MG63 (cell line): Measurements from ENCODE around the gene KRTAP4-4. TPM values are rescaled to one million over a fixed set of nuclear protein-coding genes. Genes with fewer than 3 reads are reported as not detected.
"Not testable (repeated sequence)": the region's sequence is repeated elsewhere in the genome, so short reads cannot be mapped to it uniquely, and the experiment has no call there.

Source experiments
- DNase-seq: peaks from one replicate; pipeline ENCODE4 v3.0.0-alpha.2; 2020
- H3K27me3 ChIP-seq: fragments of 250-450 bp; sonication (Bioruptor Pico); 2 replicates; pipeline ENCODE4 v1.5.1; 2020; ENCODE audit warnings: mild to moderate bottlenecking, moderate library complexity
- H3K36me3 ChIP-seq: fragments of 250-450 bp; sonication (Bioruptor Pico); 2 replicates; pipeline ENCODE4 v1.5.1; 2020; ENCODE audit warnings: mild to moderate bottlenecking, moderate library complexity
- H3K4me3 ChIP-seq: fragments of 250-450 bp; sonication (Bioruptor Pico); 2 replicates; pipeline ENCODE4 v1.5.1; 2020; ENCODE audit warnings: mild to moderate bottlenecking, moderate library complexity
- H3K9me3 ChIP-seq: fragments of 250-450 bp; sonication (Bioruptor Pico); 2 replicates; pipeline ENCODE4 v1.5.1; 2020; ENCODE audit warnings: mild to moderate bottlenecking, moderate library complexity
- total RNA-seq: library from RNA; depleted of rRNA; stranded (reverse); fragments of >200 nt; shearing (Covaris generic); gene quantifications from 2 replicates; pipeline ENCODE4 v1.2.3, GENCODE V29; 2014; ENCODE audit warnings: low replicate concordance; rRNA removed

Gene KRTAP4-4
- total RNA-seq, 1 experiment from 2014 or later = not detected

- not testable (repeated sequence) for DNase-seq, H3K36me3 ChIP-seq, H3K4me3 ChIP-seq, H3K27me3 ChIP-seq
- H3K9me3 ChIP-seq = peaks cover 11% of the 10 kb centered on the region
Observed at GRCh38 chr17:41123991-41124371, 36.6 kb downstream of the KRTAP4-4 start, which contains the start of gene KRTAP4-12. Gene KRTAP4-12 (minus strand): TSS chr17:41124182. CDS start chr17:41124122, 60 bp downstream.

- not testable (repeated sequence) for H3K4me3 ChIP-seq, H3K36me3 ChIP-seq, DNase-seq, H3K27me3 ChIP-seq
- peaks cover 11% of the 10 kb centered on the region for H3K9me3 ChIP-seq
Observed at GRCh38 chr17:41123292-41123990, 37.1 kb downstream of the KRTAP4-4 start.

GRCh38 chr17:41121742-41122141 is 38.8 kb downstream of the KRTAP4-4 start:
- Histone ChIP-seq H3K27me3 (no peaks in the 10 kb centered on the region), H3K4me3 (no peak overlapping the region), H3K9me3 (peaks cover 8% of the 10 kb centered on the region), H3K36me3 (no peaks in the 10 kb centered on the region)
- DNase-seq = no peak

GRCh38 chr17:41119696-41120690 is 40.6 kb downstream of the KRTAP4-4 start:
- not testable (repeated sequence) for DNase-seq, H3K36me3 ChIP-seq, H3K27me3 ChIP-seq, H3K4me3 ChIP-seq, H3K9me3 ChIP-seq

GRCh38 chr17:41118721-41119120 is 41.8 kb downstream of the KRTAP4-4 start:
- no peak for DNase-seq
- H3K4me3 ChIP-seq = no peak overlapping the region
- H3K9me3 ChIP-seq = peaks cover 8% of the 10 kb centered on the region
- H3K36me3 ChIP-seq = no peaks in the 10 kb centered on the region
- no peaks in the 10 kb centered on the region for H3K27me3 ChIP-seq

GRCh38 chr17:41117846-41118386 is 42.6 kb downstream of the KRTAP4-4 start, which contains the start of gene KRTAP4-11:
Gene KRTAP4-11 (minus strand): TSS chr17:41118373. CDS start chr17:41118315, 58 bp downstream.
- not testable (repeated sequence) for DNase-seq, H3K9me3 ChIP-seq, H3K36me3 ChIP-seq

GRCh38 chr17:41116297-41116696 is 44.3 kb downstream of the KRTAP4-4 start:
- DNase-seq = no peak

More at GRCh38 chr17:41117846-41118386, 42.6 kb downstream of the KRTAP4-4 start, which contains the start of gene KRTAP4-11:
- H3K27me3 ChIP-seq, H3K4me3 ChIP-seq: not testable (repeated sequence)

GRCh38 chr17:41111151-41111885 is 49.2 kb downstream of the KRTAP4-4 start:
- Histone ChIP-seq H3K9me3 (peaks cover 27% of the 10 kb centered on the region), H3K36me3 (peaks cover 4% of the 10 kb centered on the region; the same call in 1 of the 2 replicates), H3K4me3 (no peak overlapping the region), H3K27me3 (no peaks in the 10 kb centered on the region)
- DNase-seq = no peak

More at GRCh38 chr17:41116297-41116696, 44.3 kb downstream of the KRTAP4-4 start:
- Histone ChIP-seq H3K27me3 (no peaks in the 10 kb centered on the region), H3K36me3 (peaks cover 4% of the 10 kb centered on the region; the same call in 1 of the 2 replicates), H3K9me3 (peaks cover 14% of the 10 kb centered on the region), H3K4me3 (no peak overlapping the region)

Other genes starting within 250 kb of the KRTAP4-4 start
- 0.07 TPM in 1 of 2 replicates, not detected in the other for gene KRT23, start 223.1 kb downstream of the KRTAP4-4 start, total RNA-seq
- not detected in 2 replicates for gene KRT39, start 193.8 kb downstream of the KRTAP4-4 start, total RNA-seq
- gene KRT40, start 176.4 kb downstream of the KRTAP4-4 start, total RNA-seq = not detected in 2 replicates
- not detected in 2 replicates for gene KRTAP3-3, start 166.6 kb downstream of the KRTAP4-4 start, total RNA-seq
- not detected in 2 replicates for gene KRTAP3-2, start 160.8 kb downstream of the KRTAP4-4 start, total RNA-seq
- gene KRTAP3-1, start 151.6 kb downstream of the KRTAP4-4 start, total RNA-seq = not detected in 2 replicates
- gene KRTAP1-5, start 133.5 kb downstream of the KRTAP4-4 start, total RNA-seq = 1.2 and 3.2 TPM in 2 replicates
- not detected in 2 replicates for gene KRTAP1-4, start 130.6 kb downstream of the KRTAP4-4 start, total RNA-seq
- gene KRTAP1-3, start 125.9 kb downstream of the KRTAP4-4 start, total RNA-seq = not detected in 2 replicates
- 0.33 TPM in 1 of 2 replicates, not detected in the other for gene KRTAP1-1, start 119.3 kb downstream of the KRTAP4-4 start, total RNA-seq
- gene KRTAP2-1, start 113.4 kb downstream of the KRTAP4-4 start, total RNA-seq = not detected in 2 replicates
- gene KRTAP2-2, start 105.5 kb downstream of the KRTAP4-4 start, total RNA-seq = not detected in 2 replicates
- gene KRTAP2-3, start 100.6 kb downstream of the KRTAP4-4 start, total RNA-seq = 0.33 TPM in 1 of 2 replicates, not detected in the other
- gene KRTAP2-4, start 94.9 kb downstream of the KRTAP4-4 start, total RNA-seq = not detected in 2 replicates
- not detected in 2 replicates for gene KRTAP4-7, start 76.6 kb downstream of the KRTAP4-4 start, total RNA-seq
- gene KRTAP4-8, start 62.6 kb downstream of the KRTAP4-4 start, total RNA-seq = not detected in 2 replicates
- gene KRTAP4-16, start 58.5 kb downstream of the KRTAP4-4 start, total RNA-seq = not detected in 2 replicates
- gene KRTAP4-9, start 55.4 kb downstream of the KRTAP4-4 start, total RNA-seq = not detected in 2 replicates
- not detected in 2 replicates for gene KRTAP4-11, start 42.4 kb downstream of the KRTAP4-4 start, total RNA-seq
- not detected in 2 replicates for gene KRTAP4-12, start 36.6 kb downstream of the KRTAP4-4 start, total RNA-seq
- not detected in 2 replicates for gene KRTAP4-6, start 20.2 kb downstream of the KRTAP4-4 start, total RNA-seq
- gene KRTAP4-5, start 10.9 kb downstream of the KRTAP4-4 start, total RNA-seq = not detected in 2 replicates
- gene KRTAP4-3, start 7.5 kb upstream of the KRTAP4-4 start, total RNA-seq = not detected in 2 replicates
- not detected in 2 replicates for gene KRTAP4-2, start 17.5 kb upstream of the KRTAP4-4 start, total RNA-seq
- gene KRTAP4-1, start 24.2 kb upstream of the KRTAP4-4 start, total RNA-seq = not detected in 2 replicates
- gene KRTAP9-1, start 29.1 kb upstream of the KRTAP4-4 start, total RNA-seq = not detected in 2 replicates
- not detected in 2 replicates for gene KRTAP9-2, start 65.9 kb upstream of the KRTAP4-4 start, total RNA-seq
- not detected in 2 replicates for gene KRTAP9-3, start 71.7 kb upstream of the KRTAP4-4 start, total RNA-seq
- gene KRTAP9-8, start 77.3 kb upstream of the KRTAP4-4 start, total RNA-seq = not detected in 2 replicates
- not detected in 2 replicates for gene KRTAP9-4, start 88.9 kb upstream of the KRTAP4-4 start, total RNA-seq
- gene KRTAP9-9, start 94.6 kb upstream of the KRTAP4-4 start, total RNA-seq = not detected in 2 replicates
- not detected in 2 replicates for gene KRTAP9-6, start 104.6 kb upstream of the KRTAP4-4 start, total RNA-seq
- not detected in 2 replicates for gene KRTAP9-7, start 115.0 kb upstream of the KRTAP4-4 start, total RNA-seq
- not detected in 2 replicates for gene KRTAP29-1, start 142.1 kb upstream of the KRTAP4-4 start, total RNA-seq
- gene KRTAP16-1, start 148.6 kb upstream of the KRTAP4-4 start, total RNA-seq = not detected in 2 replicates
- gene KRTAP17-1, start 155.0 kb upstream of the KRTAP4-4 start, total RNA-seq = not detected in 2 replicates
- gene KRT33A, start 190.1 kb upstream of the KRTAP4-4 start, total RNA-seq = not detected in 2 replicates
- gene KRT33B, start 209.1 kb upstream of the KRTAP4-4 start, total RNA-seq = 0.17 and 2.0 TPM in 2 replicates
- 0.49 TPM in 1 of 2 replicates, not detected in the other for gene KRT34, start 221.6 kb upstream of the KRTAP4-4 start, total RNA-seq
- gene KRT31, start 236.9 kb upstream of the KRTAP4-4 start, total RNA-seq = not detected in 2 replicates